GM12875 (cell line): ENCODE results near the gene CSH2.
A peak's percentile ranks its signal among the peaks of the same experiment; 100 is the strongest.
"Not testable (repeated sequence)": the region's sequence is repeated elsewhere in the genome, so short reads cannot be mapped to it uniquely, and the experiment has no call there.

ENCODE experiments used
- H3K4me3 ChIP-seq: one replicate; pipeline ENCODE4 v1.5.1; 2011; ENCODE audit warnings: low read depth, low read length, control low read depth
- CTCF ChIP-seq: IDR thresholded peaks from 2 replicates; pipeline ENCODE4 v1.5.1; 2011; ENCODE audit warnings: low read depth, mild to moderate bottlenecking, control low read depth, inconsistent platforms, low read length, moderate library complexity, borderline replicate concordance; ENCODE audit not compliant: insufficient read depth

The CSH2 gene

GRCh38 chr17:63869491-63870291 lies 3.8 kb downstream of the CSH2 start:
- not testable (repeated sequence) for H3K4me3 ChIP-seq
- TF ChIP-seq CTCF: peak; percentile 9; the same call in 1 of the 2 replicates

GRCh38 chr17:63866625-63867024 lies 6.9 kb downstream of the CSH2 start:
- TF ChIP-seq CTCF: peak; percentile 27; the same call in 1 of the 2 replicates
- not testable (repeated sequence) for H3K4me3 ChIP-seq

- TF ChIP-seq CTCF: no peak
Observed at GRCh38 chr17:63859257-63859656, 14.2 kb downstream of the CSH2 start.

GRCh38 chr17:63856425-63856824 lies 17.1 kb downstream of the CSH2 start:
- H3K4me3 ChIP-seq: not testable (repeated sequence)

More at GRCh38 chr17:63859257-63859656, 14.2 kb downstream of the CSH2 start:
- no peak overlapping the region for H3K4me3 ChIP-seq

GRCh38 chr17:63855185-63855584 lies 18.3 kb downstream of the CSH2 start:
- no peak for TF ChIP-seq CTCF
- no peak overlapping the region for H3K4me3 ChIP-seq

GRCh38 chr17:63854709-63855108 lies 18.8 kb downstream of the CSH2 start:
- no peak overlapping the region for H3K4me3 ChIP-seq
- no peak for TF ChIP-seq CTCF

GRCh38 chr17:63853260-63853659 lies 20.2 kb downstream of the CSH2 start:
- TF ChIP-seq CTCF: no peak
- H3K4me3 ChIP-seq: no peak overlapping the region

- no peak for TF ChIP-seq CTCF
- no peak overlapping the region for H3K4me3 ChIP-seq
Observed at GRCh38 chr17:63850401-63850800, 23.1 kb downstream of the CSH2 start.
